Kidney glomerular epithelial cell (primary cell): ENCODE data around the gene AANAT.

ENCODE experiments used
- DNase-seq: peaks from one replicate; lab custom pipeline; 2025; lab: John Stamatoyannopoulos, UW

AANAT gene

GRCh38 chr17:76469076-76469990, 1.9 kb downstream of the AANAT start:
- DNase-seq, result no peak

- no peak for DNase-seq
These were observed 2.8 kb downstream of the AANAT start for GRCh38 chr17:76469991-76470739.

DNA sequence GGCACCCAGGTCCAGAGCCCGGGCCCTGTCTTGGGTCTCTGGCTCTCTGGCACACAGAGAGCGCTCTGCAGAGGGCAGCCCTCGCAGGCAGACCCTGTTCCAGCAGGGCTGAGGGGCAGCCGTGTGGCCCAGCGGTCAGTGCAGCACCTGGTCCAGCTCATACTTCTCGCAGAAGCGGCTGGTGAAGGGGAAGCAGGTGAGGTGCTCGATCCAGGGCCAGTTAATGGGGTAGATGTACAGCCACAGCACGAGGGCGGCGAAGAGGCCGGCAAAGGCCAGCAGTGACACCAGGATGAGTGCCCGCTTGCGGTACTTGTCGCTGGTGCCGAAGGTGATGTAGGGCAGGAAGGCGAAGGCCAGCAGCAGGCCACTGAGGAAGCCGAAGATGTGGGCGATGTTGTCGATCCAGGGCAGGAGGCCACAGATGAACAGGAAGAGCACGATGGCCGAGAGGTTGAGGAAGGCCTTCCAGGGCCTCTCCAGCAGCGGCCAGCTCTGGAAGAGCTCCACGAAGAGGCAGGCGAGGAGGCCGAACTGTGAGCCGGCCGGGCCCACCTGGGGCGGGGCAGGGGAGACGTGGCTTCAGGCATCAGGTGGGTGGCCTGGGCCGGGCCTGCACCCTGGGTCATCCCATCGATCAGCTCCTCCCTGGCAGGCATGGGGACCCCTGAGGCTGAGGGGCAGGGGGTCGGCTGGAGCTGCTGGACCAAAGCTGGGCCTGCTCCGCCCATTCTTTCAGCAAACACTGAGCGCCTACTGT, 4.3 kb downstream of the AANAT start:
- DNase-seq, result no peak

- no peak for DNase-seq
These were observed 4.8 kb downstream of the AANAT start for GRCh38 chr17:76472258-76472645.

DNA sequence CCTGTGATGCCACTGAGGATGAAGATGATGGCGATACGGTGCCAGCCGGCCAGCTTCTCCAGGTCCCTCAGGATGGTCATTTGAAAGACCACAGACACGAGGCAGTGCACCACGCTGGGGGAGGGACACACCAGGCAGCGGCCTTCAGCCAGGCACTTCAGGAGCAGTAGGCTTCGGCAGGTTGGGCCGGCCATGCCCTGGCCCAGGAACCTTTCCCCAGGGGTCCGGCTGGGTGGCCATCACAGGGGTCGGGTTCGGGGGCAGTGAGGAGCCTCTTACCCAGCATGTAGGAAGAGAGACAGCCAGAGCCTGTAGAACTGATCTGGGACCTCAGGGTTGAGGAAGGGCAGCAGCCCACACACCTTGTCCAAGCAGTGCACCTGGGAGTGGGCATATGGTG, 5.3 kb downstream of the AANAT start:
- DNase-seq, result no peak

DNA sequence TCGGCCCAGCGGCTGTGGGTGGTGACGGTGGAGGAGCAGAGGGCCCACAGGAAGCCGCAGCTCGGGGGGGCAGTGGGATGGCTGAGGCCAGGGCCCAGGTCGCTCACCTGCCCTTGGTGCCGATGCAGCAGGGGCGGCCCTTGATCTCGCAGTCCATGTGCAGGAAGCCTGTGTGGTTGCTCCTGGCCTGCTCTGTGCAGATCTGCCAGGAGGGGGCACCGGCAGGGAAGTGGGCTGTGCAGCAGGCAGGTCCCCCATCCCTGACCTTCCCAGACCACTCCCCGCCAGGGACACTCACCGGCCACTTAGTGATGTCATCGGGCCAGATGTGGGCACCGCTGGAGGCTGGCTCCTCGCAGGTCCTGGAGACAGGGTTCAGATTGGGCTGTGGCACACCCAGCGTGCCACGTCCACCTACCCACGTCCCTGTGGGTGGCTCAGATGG, 6.2 kb downstream of the AANAT start:
- DNase-seq, result no peak

DNA sequence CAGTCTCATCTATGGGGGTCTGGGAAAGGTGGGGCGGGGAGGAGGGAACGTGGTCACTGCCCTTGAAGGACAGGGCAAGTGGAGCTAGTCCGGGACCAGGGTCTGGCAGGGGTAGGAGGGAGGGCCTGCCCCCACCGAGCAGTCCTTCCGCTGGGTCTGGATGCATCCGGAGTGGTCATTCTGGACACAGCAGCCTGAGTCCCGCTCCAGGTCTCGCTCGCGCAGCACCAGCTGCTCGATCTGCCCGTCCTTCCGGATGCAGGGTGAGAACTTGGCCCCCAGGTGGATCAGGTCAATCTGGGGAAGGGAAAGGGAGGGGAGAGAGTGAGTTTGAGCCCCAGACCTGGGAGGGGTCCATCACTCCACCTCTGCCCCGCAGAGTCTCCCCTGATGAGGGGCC, 6.8 kb downstream of the AANAT start:
- DNase-seq, result no peak

GRCh38 chr17:76474894-76475293, 7.5 kb downstream of the AANAT start:
- no peak for DNase-seq

DNA sequence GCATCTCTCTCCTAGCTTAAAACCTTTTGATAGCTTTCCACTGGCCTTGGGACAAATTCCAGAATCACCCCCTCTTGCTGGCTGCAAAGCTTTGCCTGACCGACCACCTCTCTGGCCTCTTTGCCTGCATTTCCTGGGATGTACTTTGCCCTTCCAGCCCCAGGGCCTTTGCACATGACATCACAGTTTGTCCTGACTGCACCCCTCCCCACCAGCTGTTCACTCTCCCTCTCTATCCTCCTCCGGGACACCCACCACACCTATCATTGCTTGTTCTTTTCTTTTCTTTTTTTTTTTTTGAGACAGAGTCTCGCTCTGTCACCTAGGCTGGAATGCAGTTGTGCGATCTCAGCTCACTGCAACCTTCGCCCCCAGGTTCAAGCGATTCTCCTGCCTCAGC, 7.9 kb downstream of the AANAT start:
- DNase-seq, result no peak

- DNase-seq, result no peak
These were observed 9.3 kb downstream of the AANAT start for GRCh38 chr17:76476736-76477135.

- DNase-seq, result no peak
These were observed 10.2 kb downstream of the AANAT start for GRCh38 chr17:76477576-76477975.

DNA sequence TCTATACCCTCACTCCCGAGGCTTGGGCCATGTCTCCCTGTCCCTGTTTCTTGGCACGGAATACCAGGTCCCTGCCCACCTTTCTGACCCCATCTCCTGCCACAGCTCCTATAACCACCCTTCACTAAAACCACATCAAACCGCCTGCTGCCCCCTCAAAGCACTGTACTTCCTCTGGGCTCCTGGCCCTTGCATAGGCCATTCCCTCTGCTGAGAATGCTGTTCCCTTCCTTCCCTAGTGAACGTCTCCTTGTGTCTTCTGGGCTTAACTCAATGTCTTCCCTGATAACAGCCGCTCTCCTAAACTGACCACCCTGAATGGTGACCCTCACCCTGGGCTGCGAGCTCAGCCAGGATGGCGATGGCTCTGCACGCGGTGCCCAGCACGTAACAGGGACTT, 10.7 kb downstream of the AANAT start:
- DNase-seq, result no peak

DNA sequence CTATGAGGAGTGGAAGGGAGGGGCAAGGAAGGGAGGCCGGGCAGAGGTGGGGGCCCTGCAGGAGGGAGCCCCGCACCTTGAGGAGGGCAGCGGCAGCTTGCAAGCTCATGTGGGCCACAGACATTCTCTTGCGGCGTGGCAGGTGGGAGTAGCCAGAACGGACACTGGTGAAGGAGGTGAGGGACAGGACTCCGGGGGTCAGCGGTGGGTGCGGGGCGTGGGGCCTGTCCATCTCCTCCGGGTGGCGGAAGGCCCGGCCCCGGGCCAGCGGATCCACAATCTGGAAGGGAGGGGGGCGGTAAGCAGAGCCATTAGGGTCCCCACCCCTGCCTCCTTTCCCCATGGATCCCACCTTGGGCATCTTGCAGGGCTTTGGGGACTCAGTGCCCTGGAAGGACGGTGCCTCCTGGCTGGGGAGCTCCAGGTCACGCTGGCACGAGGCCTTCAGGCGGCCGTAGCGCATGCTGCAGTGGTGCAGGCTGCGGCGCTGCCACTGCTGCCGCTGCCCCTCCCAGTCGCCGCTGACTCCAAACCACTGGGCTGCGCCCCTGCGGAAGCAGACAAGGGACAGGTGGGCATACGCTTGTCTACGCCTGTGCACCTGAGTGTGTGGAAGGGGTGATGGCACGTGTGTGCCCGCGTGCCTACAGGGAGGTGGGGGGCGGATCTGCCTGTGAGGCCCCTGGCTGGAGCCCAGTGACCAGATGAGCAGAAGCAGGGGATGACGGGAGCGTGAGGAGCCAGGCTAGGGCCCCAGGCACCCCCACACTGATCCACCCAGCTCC, 11.5 kb downstream of the AANAT start:
- DNase-seq, result no peak

DNA sequence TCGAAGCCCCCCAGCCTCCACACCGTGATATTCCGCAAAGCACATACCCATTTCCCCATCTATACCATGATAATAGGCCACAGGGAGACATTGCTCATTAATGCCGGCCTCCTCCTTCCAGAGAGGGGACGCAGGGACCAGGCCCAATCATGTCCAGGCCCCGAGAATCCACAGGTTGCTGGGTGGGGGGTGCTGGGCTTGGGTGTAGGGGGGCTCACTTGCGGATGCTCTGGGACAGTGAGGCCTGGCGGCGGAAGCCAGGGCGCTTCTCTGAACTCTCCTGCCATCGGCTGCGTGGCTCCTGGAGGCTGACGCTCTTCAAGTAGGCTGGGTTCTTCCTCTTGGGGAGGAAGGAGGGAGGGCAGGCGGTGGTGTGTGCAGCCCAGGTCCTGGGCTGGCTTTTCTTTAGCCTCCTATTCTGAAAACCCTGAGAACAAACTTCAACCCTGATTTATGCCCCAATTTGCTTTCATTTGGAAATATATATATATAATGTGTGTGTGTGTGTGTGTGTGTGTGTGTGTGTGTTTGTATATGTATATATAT, 12.2 kb downstream of the AANAT start:
- DNase-seq, result no peak

- no peak for DNase-seq
These were observed 13.2 kb downstream of the AANAT start for GRCh38 chr17:76480632-76481031.

DNA sequence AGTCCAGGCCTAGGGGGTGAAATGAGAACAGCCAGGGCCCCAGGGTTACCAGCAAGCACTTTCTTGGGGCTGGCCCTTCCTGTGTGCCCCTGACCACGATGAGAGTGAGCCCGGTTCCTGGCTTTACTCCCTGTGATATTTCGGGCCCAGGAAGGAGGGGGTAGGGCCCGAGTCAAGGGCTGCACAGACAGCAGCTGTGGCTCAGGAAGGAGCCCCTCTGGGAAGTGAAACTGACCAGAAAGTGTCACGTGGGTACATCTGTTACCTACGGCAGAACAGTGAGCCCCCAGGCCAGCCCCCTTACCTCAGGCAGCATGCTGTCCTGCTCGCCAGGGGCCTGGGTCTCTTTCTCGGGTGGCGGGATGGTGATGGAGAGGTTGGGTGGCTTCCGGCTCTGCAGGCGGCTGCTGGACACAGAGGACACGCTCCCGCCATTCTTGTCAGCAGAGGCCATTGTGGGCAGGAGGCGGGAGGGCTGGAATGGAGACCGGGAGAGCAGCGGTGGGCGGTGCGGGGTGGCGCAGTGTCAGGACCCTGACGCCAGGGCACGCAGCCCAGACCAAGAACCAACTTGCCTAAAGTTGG, 13.8 kb downstream of the AANAT start:
- DNase-seq, result no peak

DNA sequence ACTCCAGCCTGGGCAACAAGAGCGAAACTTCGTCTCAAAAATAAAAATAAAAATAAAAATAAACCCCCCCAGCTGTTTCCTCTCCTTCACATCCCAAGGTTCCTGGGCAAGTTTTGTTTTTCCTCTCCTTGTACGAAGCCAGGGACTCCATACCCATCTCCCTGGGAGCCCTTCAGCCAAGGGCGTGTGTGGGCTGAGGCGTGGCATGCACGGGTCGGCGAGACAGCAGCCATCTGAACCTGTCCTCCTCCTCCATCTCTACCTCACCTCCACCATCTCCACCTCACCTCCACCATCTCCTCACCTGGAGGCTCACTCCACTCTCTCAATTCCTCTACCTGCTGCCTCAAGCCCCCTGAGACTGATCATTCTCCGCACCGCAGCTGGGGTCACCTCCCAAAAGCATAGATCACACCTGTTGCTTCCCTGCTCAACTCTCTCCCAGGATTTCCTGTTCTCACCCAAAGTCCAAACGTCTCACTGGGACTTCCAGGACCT, 16.9 kb downstream of the AANAT start:
- DNase-seq, result no peak

DNA sequence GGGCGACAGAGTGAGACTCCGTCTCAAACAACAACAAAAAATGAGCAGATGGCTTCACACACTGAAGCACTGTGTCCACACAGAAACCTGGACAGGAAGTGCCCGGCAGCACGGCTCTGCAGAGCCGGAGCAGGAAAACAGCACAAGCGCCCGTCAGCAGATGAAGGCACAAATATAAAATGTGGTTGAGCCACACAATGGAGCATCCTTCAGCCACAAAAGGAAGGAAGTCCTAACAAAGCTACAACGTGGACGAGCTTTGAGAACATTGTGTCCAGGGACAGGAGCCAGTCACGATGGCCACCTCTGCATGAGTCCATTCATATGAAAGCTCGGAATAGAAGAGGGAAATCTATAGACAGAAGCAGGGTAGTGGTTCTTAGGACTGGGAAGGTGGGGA, 18.2 kb downstream of the AANAT start:
- no peak for DNase-seq

GRCh38 chr17:76487451-76488192, 20.2 kb downstream of the AANAT start:
- no peak for DNase-seq

- DNase-seq, result no peak
These were observed 22.8 kb downstream of the AANAT start for GRCh38 chr17:76490112-76490710.
